DND-41 (cell line): ENCODE results near the gene WDR62.

ENCODE experiments used
- ATAC-seq: fragments of 200-7000 bp; cut with Tn5 transposase; 3 replicates; pipeline ENCODE4 v1.9.1; 2021; ENCODE audit warnings: low read depth; ENCODE audit not compliant: insufficient read depth
- DNase-seq: peaks from one replicate; pipeline ENCODE4 v3.0.0-alpha.2; 2020
- H2AFZ ChIP-seq: 2 replicates; pipeline ENCODE4 v1.6.0; 2012; ENCODE audit warnings: low read depth, low read length
- H3K27ac ChIP-seq: 2 replicates; pipeline ENCODE4 v1.5.1; 2012; ENCODE audit warnings: low read length, inconsistent platforms
- H3K27me3 ChIP-seq: fragments of 200-600 bp; sonication (generic); 2 replicates; pipeline ENCODE4 v1.6.0; 2012; ENCODE audit warnings: low read length, mild to moderate bottlenecking, inconsistent platforms; ENCODE audit not compliant: insufficient read depth, poor library complexity
- H3K36me3 ChIP-seq: 2 replicates; pipeline ENCODE4 v1.5.1; 2012; ENCODE audit warnings: low read length, inconsistent platforms; ENCODE audit not compliant: insufficient read depth
- H3K4me1 ChIP-seq: 2 replicates; pipeline ENCODE4 v1.5.1; 2012; ENCODE audit warnings: mild to moderate bottlenecking, low read length; ENCODE audit not compliant: insufficient read depth
- H3K4me2 ChIP-seq: 2 replicates; pipeline ENCODE4 v1.6.0; 2012; ENCODE audit warnings: mild to moderate bottlenecking, moderate library complexity, low read length, inconsistent platforms; ENCODE audit not compliant: insufficient read depth
- H3K4me3 ChIP-seq, 2 experiments: fragments of 200-600 bp in 1 of 2; shearing (Covaris generic) in 1 of 2; 2 replicates each; pipeline ENCODE4 v1.5.1; 2012 to 2016; ENCODE audit warnings: inconsistent platforms in 2 of 2, low read length in 2 of 2, mild to moderate bottlenecking in 2 of 2, low read depth in 1 of 2, moderate library complexity in 1 of 2
- H3K79me2 ChIP-seq: 2 replicates; pipeline ENCODE4 v1.6.0; 2012; ENCODE audit warnings: low read length, inconsistent platforms; ENCODE audit not compliant: insufficient read depth
- H3K9ac ChIP-seq: 2 replicates; pipeline ENCODE4 v1.6.0; 2012; ENCODE audit warnings: low read depth, mild to moderate bottlenecking, inconsistent platforms, low read length, moderate library complexity
- H3K9me3 ChIP-seq: 2 replicates; pipeline ENCODE4 v1.5.1; 2012; ENCODE audit warnings: low read length, moderate library complexity, mild to moderate bottlenecking, inconsistent platforms; ENCODE audit not compliant: insufficient read depth, severe bottlenecking
- H4K20me1 ChIP-seq: 2 replicates; pipeline ENCODE4 v1.6.0; 2012; ENCODE audit warnings: low read length; ENCODE audit not compliant: insufficient read depth
- EZH2 ChIP-seq: IDR thresholded peaks from 3 replicates; pipeline ENCODE4 v1.6.1; 2012; ENCODE audit warnings: borderline replicate concordance, low read depth, mild to moderate bottlenecking, moderate library complexity, low read length, inconsistent platforms; ENCODE audit not compliant: severe bottlenecking
- TF ChIP-seq, protein P1 (sequence below): IDR thresholded peaks from 2 replicates; pipeline ENCODE4 v1.5.1; 2012; ENCODE audit warnings: borderline replicate concordance, low read length, moderate library complexity, mild to moderate bottlenecking; ENCODE audit not compliant: poor library complexity, severe bottlenecking; ENCODE audit errors: extremely low read depth

Gene WDR62

DNA sequence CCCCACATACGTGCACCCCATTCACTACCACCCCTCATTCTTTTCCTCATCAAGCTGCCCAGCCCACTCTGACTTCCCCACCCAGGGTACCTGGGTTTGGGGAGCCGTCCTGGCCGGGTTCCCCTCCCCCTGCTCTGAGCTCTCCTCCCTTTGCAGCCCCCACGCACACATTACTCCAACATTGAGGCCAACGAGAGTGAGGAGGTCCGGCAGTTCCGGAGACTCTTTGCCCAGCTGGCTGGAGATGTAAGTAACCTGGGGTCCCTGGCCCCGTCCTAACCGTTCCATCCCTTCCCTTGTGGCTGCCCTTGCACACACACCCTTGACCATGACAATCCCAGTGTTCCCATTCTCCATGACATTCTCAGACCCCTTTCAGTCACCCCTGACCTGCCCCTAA, 87.8 kb downstream of the WDR62 start:
- H3K4me3 ChIP-seq, result no peak overlapping the region
- peaks cover 49% of the 10 kb centered on the region for H3K36me3 ChIP-seq
- H3K27me3 ChIP-seq, result no peaks in the 10 kb centered on the region
- H3K27ac ChIP-seq, result no peak overlapping the region
- no peak overlapping the region for H3K4me2 ChIP-seq
- H4K20me1 ChIP-seq, result peaks cover 17% of the 10 kb centered on the region
- DNase-seq, result no peak
- no peak overlapping the region for H2AFZ ChIP-seq
- no peak for TF ChIP-seq EZH2
- TF ChIP-seq, protein P1, sequence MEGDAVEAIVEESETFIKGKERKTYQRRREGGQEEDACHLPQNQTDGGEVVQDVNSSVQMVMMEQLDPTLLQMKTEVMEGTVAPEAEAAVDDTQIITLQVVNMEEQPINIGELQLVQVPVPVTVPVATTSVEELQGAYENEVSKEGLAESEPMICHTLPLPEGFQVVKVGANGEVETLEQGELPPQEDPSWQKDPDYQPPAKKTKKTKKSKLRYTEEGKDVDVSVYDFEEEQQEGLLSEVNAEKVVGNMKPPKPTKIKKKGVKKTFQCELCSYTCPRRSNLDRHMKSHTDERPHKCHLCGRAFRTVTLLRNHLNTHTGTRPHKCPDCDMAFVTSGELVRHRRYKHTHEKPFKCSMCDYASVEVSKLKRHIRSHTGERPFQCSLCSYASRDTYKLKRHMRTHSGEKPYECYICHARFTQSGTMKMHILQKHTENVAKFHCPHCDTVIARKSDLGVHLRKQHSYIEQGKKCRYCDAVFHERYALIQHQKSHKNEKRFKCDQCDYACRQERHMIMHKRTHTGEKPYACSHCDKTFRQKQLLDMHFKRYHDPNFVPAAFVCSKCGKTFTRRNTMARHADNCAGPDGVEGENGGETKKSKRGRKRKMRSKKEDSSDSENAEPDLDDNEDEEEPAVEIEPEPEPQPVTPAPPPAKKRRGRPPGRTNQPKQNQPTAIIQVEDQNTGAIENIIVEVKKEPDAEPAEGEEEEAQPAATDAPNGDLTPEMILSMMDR, result no peak
- no peak for ATAC-seq
- H3K79me2 ChIP-seq, result peaks cover 24% of the 10 kb centered on the region
- H3K9ac ChIP-seq, result no peak overlapping the region
- H3K4me1 ChIP-seq, result peaks cover 22% of the 10 kb centered on the region
- H3K9me3 ChIP-seq, result no peaks in the 10 kb centered on the region

- H3K4me1 ChIP-seq, result peaks cover 11% of the 10 kb centered on the region
- no peak for ATAC-seq
- H2AFZ ChIP-seq, result no peak overlapping the region
- no peak overlapping the region for H3K4me3 ChIP-seq
- no peak overlapping the region for H3K27ac ChIP-seq
- TF ChIP-seq, protein P1, result no peak
- no peak for TF ChIP-seq EZH2
- H4K20me1 ChIP-seq, result peaks cover 17% of the 10 kb centered on the region
- H3K79me2 ChIP-seq, result peaks cover 24% of the 10 kb centered on the region
- H3K4me2 ChIP-seq, result no peak overlapping the region
- H3K9ac ChIP-seq, result no peak overlapping the region
- no peaks in the 10 kb centered on the region for H3K9me3 ChIP-seq
- no peak for DNase-seq
- peaks cover 65% of the 10 kb centered on the region for H3K36me3 ChIP-seq
- no peaks in the 10 kb centered on the region for H3K27me3 ChIP-seq
These were observed 89.9 kb downstream of the WDR62 start for GRCh38 chr19:36144624-36145023.

- H2AFZ ChIP-seq, result no peak overlapping the region
- H3K27me3 ChIP-seq, result no peaks in the 10 kb centered on the region
- no peak overlapping the region for H3K27ac ChIP-seq
- no peak overlapping the region for H3K4me2 ChIP-seq
- H3K36me3 ChIP-seq, result peaks cover 59% of the 10 kb centered on the region
- H4K20me1 ChIP-seq, result 0 out of 2 replicates have a peak, but pooled peaks cover 3% of the 10 kb centered on the region
- H3K79me2 ChIP-seq, result no peaks in the 10 kb centered on the region
- TF ChIP-seq, protein P1, result no peak
- no peak for TF ChIP-seq EZH2
- H3K4me3 ChIP-seq, result no peak overlapping the region
- no peaks in the 10 kb centered on the region for H3K9me3 ChIP-seq
- no peak for DNase-seq
- H3K9ac ChIP-seq, result no peak overlapping the region
- H3K4me1 ChIP-seq, result no peaks in the 10 kb centered on the region
- no peak for ATAC-seq
These were observed 95.1 kb downstream of the WDR62 start for GRCh38 chr19:36149673-36150406.
